Activated T-helper 1 cell treated with anti-CD3 and anti-CD28 coated beads, Interleukin-12 subunit alpha, Interleukin-12 subunit beta, Interleukin-2, Interleukin-4 antibody, amounts not matched to agents 30 ng/mL and 10 ng/mL and 1 ng/mL, durations not matched to agents 14 hours and 24 hours and 36 hours (primary cell): ENCODE results near the gene PHKG1. TPM values are rescaled to one million over a fixed set of nuclear protein-coding genes. Genes with fewer than 3 reads are reported as not detected.
"Not testable (repeated sequence)": the region's sequence is repeated elsewhere in the genome, so short reads cannot be mapped to it uniquely, and the experiment has no call there.

Experiments used
- DNase-seq: peaks from one replicate; pipeline ENCODE4 v3.0.0; 2021; ENCODE audit warnings: low spot score
- H3K27ac Mint-ChIP-seq: one replicate; pipeline ENCODE4 v1.8.0; 2021; ENCODE audit warnings: mild to moderate bottlenecking, mixed read lengths
- H3K27me3 Mint-ChIP-seq: one replicate; pipeline ENCODE4 v1.8.0; 2022; ENCODE audit warnings: mild to moderate bottlenecking, moderate library complexity, mixed read lengths; ENCODE audit not compliant: insufficient read depth
- H3K36me3 Mint-ChIP-seq: one replicate; pipeline ENCODE4 v1.8.0; 2021; ENCODE audit warnings: low read depth, mixed read lengths
- H3K4me1 Mint-ChIP-seq: one replicate; pipeline ENCODE4 v1.8.0; 2021; ENCODE audit warnings: low read depth, mixed read lengths
- H3K4me3 Mint-ChIP-seq: one replicate; pipeline ENCODE4 v1.8.0; 2021; ENCODE audit warnings: mild to moderate bottlenecking, moderate library complexity, mixed read lengths
- H3K9me3 Mint-ChIP-seq: one replicate; pipeline ENCODE4 v1.8.0; 2021; ENCODE audit warnings: mixed read lengths
- intact Hi-C: fragments of 100-400 bp; cut with micrococcal nuclease; formaldehyde crosslinking; loops from one replicate; pipeline ENCODE4 v1.15.1; 2024
- total RNA-seq: library from RNA; stranded (reverse); gene quantifications from 2 replicates; pipeline ENCODE4 v1.2.3, GENCODE V29; 2022

PHKG1 gene
- 3.4 and 4.3 TPM in 2 replicates for total RNA-seq

DNA sequence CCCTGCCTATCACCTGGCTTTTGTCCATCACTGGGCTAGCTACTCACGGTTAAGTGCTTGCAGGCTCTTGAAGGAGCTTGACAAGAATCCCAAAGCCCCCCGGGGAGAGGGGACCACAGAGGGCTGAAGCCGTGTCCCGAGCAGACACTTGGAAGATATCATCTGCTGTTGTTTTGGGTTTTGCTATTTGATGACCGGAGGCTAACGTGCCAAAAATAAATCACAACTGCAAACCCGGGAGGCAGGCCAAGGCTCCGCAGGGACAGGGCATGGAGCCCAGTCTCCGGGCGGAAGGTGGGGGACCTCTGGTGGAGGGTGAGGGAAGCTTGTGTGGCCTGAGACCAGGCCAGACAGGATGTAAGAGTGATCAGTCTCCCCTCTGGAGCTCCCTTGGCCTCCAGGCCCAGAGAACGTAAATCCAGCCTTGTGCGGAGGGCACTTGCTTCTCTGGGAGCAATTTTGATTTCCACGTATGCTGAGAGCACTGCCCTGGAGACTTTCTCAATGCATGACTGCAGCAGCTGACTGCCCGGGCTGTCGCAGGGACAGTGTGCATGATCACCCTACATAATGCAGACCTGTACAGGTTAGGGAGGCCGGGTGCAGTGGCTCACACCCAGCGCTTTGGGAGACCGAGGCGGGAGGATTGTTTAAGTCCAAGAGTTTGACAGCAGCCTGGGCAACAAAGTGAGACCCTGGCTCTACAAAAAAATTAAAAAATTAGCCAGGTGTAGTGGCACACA is at the start of gene PHKG1:
Gene PHKG1, minus strand, starts transcription at position 164 of the 743 bp plus-strand sequence. CDS start 4,011 bp downstream, outside the sequence.
- H3K9me3 Mint-ChIP-seq, result no peaks in the 10 kb centered on the region
- no peak for DNase-seq
- H3K36me3 Mint-ChIP-seq, result peaks cover 7% of the 10 kb centered on the region
- intact Hi-C loops, result no loop called here
- H3K4me1 Mint-ChIP-seq, result no peaks in the 10 kb centered on the region
- no peaks in the 10 kb centered on the region for H3K27me3 Mint-ChIP-seq
- H3K27ac Mint-ChIP-seq, result no peak within 1 kb of the TSS
- H3K4me3 Mint-ChIP-seq, result no peak within 1 kb of the TSS

DNA sequence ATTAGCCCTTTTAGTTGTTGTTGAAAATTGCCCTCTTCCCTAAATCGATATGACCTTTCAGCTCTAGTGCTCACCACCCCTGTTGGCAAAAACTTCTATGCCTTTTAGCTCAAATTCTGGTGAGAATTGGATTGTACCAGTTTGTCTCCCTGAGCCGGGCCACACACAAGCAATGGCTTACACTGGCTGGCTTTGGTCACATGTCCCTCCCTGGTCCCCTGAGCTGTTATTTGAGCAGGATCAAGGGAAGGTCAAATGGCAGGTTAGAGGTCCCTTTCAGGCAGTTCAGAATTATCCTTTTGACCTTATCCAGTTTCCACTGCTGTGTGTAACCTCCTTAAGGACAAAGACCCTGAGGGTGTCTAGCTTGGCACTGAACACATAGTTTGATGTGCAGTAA is 38.3 kb upstream of the PHKG1 start:
- H3K4me3 Mint-ChIP-seq, H3K27ac Mint-ChIP-seq, H3K36me3 Mint-ChIP-seq, DNase-seq, H3K9me3 Mint-ChIP-seq, H3K4me1 Mint-ChIP-seq, H3K27me3 Mint-ChIP-seq, intact Hi-C loops: not testable (repeated sequence)

DNA sequence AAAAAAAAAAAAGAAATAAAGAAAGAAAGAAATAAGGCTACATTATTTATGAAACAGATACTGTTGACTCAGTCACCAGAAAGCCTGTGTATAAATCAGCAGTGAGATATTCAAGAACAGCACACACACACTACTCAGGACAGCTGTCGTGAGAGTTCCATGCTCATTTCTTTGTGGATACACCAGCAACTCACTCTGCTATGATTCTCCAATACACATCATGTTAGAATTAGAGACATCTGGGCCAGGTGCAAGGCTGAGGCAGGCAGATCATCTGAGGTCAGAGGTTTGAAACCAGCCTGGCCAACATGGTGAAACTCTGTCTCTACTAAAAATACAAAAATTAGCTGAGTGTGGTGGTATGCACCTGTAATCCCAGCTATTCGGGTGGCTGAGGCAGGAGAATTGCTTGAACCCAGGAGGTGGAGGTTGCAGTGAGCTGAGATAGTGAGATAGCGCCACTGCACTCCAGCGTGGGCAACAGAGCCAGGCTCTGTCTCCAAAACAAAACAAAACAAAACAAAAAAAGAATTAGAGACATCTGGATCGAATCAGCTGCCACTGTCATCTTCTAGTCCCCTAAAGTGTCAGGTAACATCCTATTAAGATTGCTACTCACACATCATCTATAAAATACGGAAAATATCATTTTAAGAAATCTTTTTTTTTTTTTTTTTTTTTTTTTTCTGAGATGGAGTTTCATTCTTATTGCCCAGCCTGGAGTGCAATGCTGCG is 34.7 kb upstream of the PHKG1 start:
- Mint-ChIP-seq H3K36me3 (no peaks in the 10 kb centered on the region), H3K4me1 (no peaks in the 10 kb centered on the region), H3K27me3 (no peaks in the 10 kb centered on the region), H3K9me3 (no peaks in the 10 kb centered on the region), H3K27ac (no peak overlapping the region), H3K4me3 (no peak overlapping the region)
- no peak for DNase-seq
- intact Hi-C loops, result no loop called here

DNA sequence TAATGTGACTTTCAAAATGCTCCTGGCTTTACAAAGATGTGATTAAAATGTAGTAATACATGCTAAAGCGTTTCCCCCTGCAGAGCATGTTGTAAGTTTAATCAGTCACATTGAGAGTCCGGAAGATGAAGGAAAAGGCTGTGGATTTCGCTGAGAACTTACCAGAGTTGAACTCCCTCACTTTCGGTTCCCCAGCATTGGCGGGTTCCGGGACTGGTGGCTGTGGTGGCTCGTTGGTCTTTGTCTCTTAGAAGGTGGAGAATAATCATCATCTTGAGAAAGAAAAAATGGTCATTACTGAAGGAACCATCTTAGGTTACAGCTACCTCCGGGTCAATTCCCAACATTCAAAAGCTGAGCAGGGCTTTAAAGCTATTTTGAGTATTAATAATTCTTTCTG is 33.1 kb upstream of the PHKG1 start:
- intact Hi-C loops, result no loop called here
- Mint-ChIP-seq H3K36me3 (no peaks in the 10 kb centered on the region), H3K27ac (no peak overlapping the region), H3K27me3 (no peaks in the 10 kb centered on the region), H3K4me1 (no peaks in the 10 kb centered on the region), H3K4me3 (no peak overlapping the region), H3K9me3 (no peaks in the 10 kb centered on the region)
- DNase-seq, result no peak

DNA sequence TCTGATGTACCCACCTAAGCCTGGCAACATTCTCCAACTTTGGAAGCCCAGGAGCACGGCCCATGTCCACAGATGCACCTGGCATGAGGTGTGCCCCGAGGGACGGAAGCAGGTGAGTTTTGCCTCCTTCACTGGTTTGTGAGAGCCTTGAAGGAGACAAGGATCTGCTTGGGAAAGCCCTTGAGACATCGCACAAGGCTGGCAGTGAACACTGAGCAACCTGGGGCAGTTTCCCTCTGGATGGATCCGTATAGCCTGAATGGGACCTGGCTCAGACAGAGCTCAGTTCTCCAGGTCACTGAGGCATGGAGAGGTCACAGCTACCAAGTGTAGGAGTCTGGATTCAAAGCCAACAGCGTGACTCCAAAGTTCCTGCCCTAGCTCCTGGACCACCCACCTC is 32.2 kb upstream of the PHKG1 start:
- intact Hi-C loops, result no loop called here
- Mint-ChIP-seq H3K4me3 (no peak overlapping the region), H3K9me3 (no peaks in the 10 kb centered on the region), H3K27me3 (no peaks in the 10 kb centered on the region), H3K4me1 (no peaks in the 10 kb centered on the region), H3K27ac (no peak overlapping the region), H3K36me3 (no peaks in the 10 kb centered on the region)
- DNase-seq, result no peak

DNA sequence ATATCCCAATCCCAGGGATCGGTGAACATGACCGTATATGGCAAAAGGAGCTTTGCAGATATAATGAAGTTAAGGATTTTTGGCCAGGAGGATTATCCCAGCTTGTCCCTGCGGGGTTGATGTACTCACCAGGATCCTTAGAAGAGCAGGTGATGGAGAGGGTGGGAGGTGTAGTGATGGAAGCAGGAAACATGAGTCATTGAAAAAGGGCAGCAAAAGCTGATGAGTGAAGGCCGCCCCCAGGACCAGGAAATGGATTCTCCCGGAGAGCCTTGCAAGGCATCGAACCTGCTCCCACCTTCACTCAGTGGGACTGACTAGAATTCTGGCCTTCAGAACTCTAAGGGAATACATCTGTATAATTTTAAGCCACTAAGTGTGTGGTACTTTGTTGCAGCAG is 28.7 kb upstream of the PHKG1 start:
- Mint-ChIP-seq H3K36me3 (no peaks in the 10 kb centered on the region), H3K27ac (no peak overlapping the region), H3K4me3 (no peak overlapping the region), H3K27me3 (peaks cover 2% of the 10 kb centered on the region), H3K9me3 (no peaks in the 10 kb centered on the region), H3K4me1 (no peaks in the 10 kb centered on the region)
- no peak for DNase-seq
- intact Hi-C loops, result no loop called here

DNA sequence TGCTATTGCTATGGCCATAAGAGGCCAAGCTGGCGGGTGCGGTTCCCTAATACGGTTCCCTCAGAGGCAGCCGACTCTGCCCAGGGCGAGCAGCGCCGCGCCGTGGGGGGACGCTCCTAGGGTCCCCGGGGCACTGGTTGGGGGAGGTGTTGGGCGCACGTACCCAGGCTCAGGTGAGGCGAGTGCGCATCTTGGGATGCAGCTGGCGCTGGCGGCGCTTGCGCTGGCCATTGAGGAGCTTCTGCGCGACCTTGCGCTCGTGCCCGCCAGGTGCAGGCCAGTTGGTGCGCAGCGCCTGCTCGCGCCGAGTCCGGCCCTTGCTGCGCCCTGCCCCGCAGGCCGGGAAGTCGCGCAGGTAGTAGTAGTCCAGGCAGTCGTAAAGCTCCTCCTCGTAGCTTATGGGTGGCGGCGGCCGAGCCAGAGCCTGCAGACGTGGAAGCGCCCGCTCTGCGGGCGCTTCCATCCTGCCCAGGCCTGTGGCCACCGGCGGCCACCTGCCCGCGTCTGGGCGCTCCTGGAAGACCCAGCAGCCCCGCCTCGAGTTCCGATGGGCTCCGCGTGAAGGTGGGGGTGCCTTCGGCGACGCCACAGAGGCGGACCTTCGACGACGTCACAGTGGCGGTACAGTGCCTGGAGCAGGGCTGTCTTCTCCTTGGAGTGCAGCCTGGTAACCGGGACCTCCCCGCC is 23.2 kb upstream of the PHKG1 start, which contains the start of gene NUPR2:
Gene NUPR2, minus strand, starts transcription at position 566 of the 687 bp plus-strand sequence. Its CDS starts 103 bp downstream, at position 463.
- peak within 1 kb of the TSS; percentile 15 for H3K4me3 Mint-ChIP-seq
- no peak for DNase-seq
- intact Hi-C loops, result no loop called here
- H3K27me3 Mint-ChIP-seq, result peaks cover 2% of the 10 kb centered on the region
- no peaks in the 10 kb centered on the region for H3K4me1 Mint-ChIP-seq
- H3K27ac Mint-ChIP-seq, result no peak within 1 kb of the TSS
- H3K9me3 Mint-ChIP-seq, result no peaks in the 10 kb centered on the region
- no peaks in the 10 kb centered on the region for H3K36me3 Mint-ChIP-seq

DNA sequence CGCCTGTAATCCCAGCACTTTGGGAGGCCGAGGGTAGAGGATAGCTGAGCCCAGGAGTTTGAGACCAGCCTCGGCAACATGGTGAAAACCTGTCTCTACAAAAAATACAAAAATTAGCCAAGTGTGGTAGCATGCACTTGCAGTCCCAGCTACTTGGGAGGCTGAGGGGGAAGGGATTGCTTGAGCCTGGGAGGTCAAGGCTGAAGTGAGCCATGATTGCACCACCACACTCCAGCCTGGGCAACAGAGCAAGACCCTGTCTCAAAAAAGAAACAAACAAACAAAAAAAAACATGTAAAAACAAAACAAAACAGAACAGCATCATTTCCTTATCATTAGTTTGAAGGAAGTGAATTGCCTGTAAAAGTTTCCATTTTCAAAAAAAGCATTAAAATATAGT is 19.5 kb upstream of the PHKG1 start:
- H3K27ac Mint-ChIP-seq, H3K36me3 Mint-ChIP-seq, intact Hi-C loops, H3K9me3 Mint-ChIP-seq, H3K4me3 Mint-ChIP-seq, H3K27me3 Mint-ChIP-seq, DNase-seq: not testable (repeated sequence)
- peaks cover 14% of the 10 kb centered on the region for H3K4me1 Mint-ChIP-seq

DNA sequence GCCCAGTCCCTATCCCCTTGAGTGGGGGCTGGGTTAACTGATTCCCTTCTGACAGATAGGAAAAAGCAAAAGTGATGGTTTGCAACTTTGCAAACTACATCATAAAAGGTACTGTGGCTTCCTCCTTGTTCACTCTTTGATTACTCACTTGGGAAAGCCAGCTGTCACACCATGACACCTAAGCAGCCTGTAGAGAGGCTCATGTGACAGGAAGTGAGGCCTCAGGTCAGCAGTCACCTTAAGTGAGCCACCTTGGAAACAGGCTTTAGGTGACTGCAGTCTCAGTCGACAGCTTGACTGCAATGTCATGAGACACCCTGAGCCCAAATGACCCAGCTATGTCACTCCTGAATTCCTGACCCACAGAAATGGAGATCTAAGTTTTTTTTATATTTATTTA is 17.9 kb upstream of the PHKG1 start:
- Mint-ChIP-seq H3K27ac (no peak overlapping the region), H3K4me3 (no peak overlapping the region), H3K36me3 (peaks cover 13% of the 10 kb centered on the region), H3K4me1 (peaks cover 21% of the 10 kb centered on the region), H3K9me3 (peaks cover 12% of the 10 kb centered on the region), H3K27me3 (no peaks in the 10 kb centered on the region)
- intact Hi-C loops, result no loop called here
- DNase-seq, result no peak

DNA sequence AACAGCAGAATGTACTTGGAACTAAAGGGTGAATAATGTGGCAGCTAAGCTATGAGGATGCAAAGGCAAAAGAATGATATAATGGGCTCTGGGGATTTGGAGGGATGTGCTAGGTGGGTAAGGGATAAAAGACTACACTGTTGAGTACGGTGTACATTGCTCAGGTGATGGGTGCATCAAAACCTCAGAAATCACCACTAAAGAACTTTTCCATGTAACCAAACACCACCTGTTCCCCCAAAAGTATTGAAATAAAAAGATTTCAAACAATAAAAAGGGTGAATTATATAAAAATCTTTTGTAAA is 15.2 kb upstream of the PHKG1 start:
- peaks cover 27% of the 10 kb centered on the region for H3K36me3 Mint-ChIP-seq
- H3K4me1 Mint-ChIP-seq, result peaks cover 21% of the 10 kb centered on the region
- H3K4me3 Mint-ChIP-seq, result peak overlapping the region; percentile 95
- H3K27me3 Mint-ChIP-seq, result no peaks in the 10 kb centered on the region
- H3K9me3 Mint-ChIP-seq, result peaks cover 12% of the 10 kb centered on the region
- intact Hi-C loops, result loop anchor here (5.0 kb wide), 2 partner anchors 99 to 536 kb away; partner anchors contain the start of gene VOPP1
- no peak for DNase-seq
- peak overlapping the region; percentile 13 for H3K27ac Mint-ChIP-seq

DNA sequence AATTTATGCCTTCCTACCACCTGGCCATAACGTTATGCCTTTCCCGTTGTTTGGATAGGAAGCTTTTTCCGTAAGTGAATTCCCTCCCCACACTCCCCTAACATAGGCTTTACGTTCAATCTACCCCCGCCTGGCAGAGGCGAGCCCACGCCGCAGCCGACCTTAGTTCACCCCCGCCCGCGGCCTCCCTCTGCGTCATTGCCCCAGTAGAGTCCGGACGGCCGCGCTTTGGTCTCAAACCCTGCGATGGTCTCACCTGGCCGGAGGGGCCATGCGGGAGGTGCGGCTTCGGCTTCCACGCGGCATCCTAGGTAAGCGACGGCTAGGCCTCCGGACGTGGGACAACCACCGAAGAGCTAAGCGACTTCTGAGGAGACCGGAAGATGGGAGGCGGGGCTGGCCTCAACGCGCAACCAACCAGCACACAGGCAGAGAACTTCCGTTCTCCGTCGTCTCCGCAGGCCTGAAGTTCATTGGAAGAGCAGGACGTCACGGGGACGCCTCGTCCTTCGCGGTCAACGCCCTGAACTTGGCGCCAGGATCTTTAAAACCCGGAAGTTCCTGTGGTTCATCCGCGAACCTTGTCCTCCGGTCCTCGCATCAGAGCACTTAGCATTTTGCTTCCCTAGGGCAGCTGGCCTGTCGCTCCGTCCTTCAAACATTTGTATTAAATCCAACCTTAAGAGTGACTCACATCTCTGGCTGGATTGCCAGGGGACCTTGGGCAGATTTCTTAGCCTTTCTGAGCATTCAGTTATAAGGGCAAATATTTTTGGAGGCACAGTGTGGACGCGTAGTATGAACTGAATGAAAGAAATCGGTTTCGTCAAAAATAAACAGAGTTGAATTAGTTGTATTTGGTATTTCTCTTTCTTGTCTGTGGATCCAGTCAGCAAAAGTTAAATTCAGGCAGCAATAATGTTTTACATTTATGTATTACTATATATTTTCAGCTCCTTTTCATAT is 13.6 kb upstream of the PHKG1 start, which contains the start of gene CHCHD2:
Gene CHCHD2, minus strand, starts transcription at position 369 of the 966 bp plus-strand sequence. Its CDS starts 63 bp downstream, at position 306.
- H3K4me1 Mint-ChIP-seq, result peaks cover 21% of the 10 kb centered on the region
- intact Hi-C loops, result loop anchor here (1.0 to 5.0 kb wide), 9 partner anchors 42 to 1347 kb away; partner anchors contain the start of genes CCT6A, MRPS17, PSPH and SEC61G
- H3K9me3 Mint-ChIP-seq, result peaks cover 12% of the 10 kb centered on the region
- peak; percentile 92 for DNase-seq
- no peaks in the 10 kb centered on the region for H3K27me3 Mint-ChIP-seq
- H3K36me3 Mint-ChIP-seq, result peaks cover 32% of the 10 kb centered on the region
- H3K4me3 Mint-ChIP-seq, result peak within 1 kb of the TSS; percentile 95
- peak within 1 kb of the TSS; percentile 94 for H3K27ac Mint-ChIP-seq

DNA sequence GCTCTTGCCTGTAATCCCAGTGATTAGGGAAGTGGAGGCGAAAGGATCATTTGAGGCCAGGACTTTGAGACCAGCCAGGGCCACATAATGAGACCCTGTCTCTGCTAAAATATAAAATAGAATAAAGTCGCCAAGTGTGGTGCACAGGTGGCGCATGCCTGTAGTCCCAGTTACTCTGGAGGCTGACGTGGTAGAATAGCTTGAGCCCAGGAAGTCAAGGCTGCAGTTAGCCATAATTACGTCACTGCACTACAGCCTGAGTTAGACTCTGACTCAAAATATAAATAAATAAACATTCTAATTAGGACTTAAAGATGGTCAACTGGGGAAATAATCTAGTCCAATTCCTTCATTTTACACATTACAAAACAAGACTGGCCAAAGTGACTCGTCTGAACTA is 12.8 kb upstream of the PHKG1 start:
- DNase-seq, result no peak
- Mint-ChIP-seq H3K27ac (peak overlapping the region; percentile 94), H3K4me1 (peaks cover 23% of the 10 kb centered on the region), H3K36me3 (peaks cover 41% of the 10 kb centered on the region), H3K27me3 (no peaks in the 10 kb centered on the region), H3K4me3 (peak overlapping the region; percentile 95), H3K9me3 (peaks cover 12% of the 10 kb centered on the region)
- intact Hi-C loops, result loop anchor here (5.0 kb wide), 2 partner anchors 102 to 533 kb away; partner anchors contain the start of gene VOPP1
